Small intestine (tissue), 7 donors: ENCODE measurements around the gene KNCN. TPM values are rescaled to one million over a fixed set of nuclear protein-coding genes. Genes with fewer than 3 reads are reported as not detected.

Experiments
- DNase-seq, 2 donors: peaks; one replicate each; pipeline versions ENCODE4 v3.0.0 to v3.0.0-alpha.2; 2013
- FAIRE-seq: peaks from 2 replicates; lab custom pipeline; 2012; peaks lifted over from hg19 to GRCh38; lab: Jason Lieb, UNC
- H3K27ac ChIP-seq, 3 donors: one replicate each; pipeline ENCODE4 v1.5.1; 2013; ENCODE audit warnings: low read length in 2 of 3, mild to moderate bottlenecking in 2 of 3, control low read depth in 1 of 3, inconsistent platforms in 1 of 3, low read depth in 1 of 3, moderate library complexity in 1 of 3
- H3K27me3 ChIP-seq, 3 donors: one replicate each; pipeline ENCODE4 v1.6.1; 2013; ENCODE audit warnings: low read length in 3 of 3, inconsistent platforms in 1 of 3; ENCODE audit not compliant: control insufficient read depth in 3 of 3, insufficient read depth in 3 of 3
- H3K36me3 ChIP-seq, 3 donors: one replicate each; pipeline ENCODE4 v1.6.1; 2013; ENCODE audit warnings: low read length in 3 of 3, inconsistent platforms in 1 of 3, low read depth in 1 of 3, mild to moderate bottlenecking in 1 of 3, moderate library complexity in 1 of 3; ENCODE audit not compliant: control insufficient read depth in 3 of 3, insufficient read depth in 2 of 3
- H3K4me1 ChIP-seq, 3 donors: one replicate each; pipeline ENCODE4 v1.6.1; 2013; ENCODE audit warnings: low read length in 2 of 3, inconsistent platforms in 1 of 3, low read depth in 1 of 3, mild to moderate bottlenecking in 1 of 3, moderate library complexity in 1 of 3; ENCODE audit not compliant: control insufficient read depth in 3 of 3, insufficient read depth in 2 of 3
- H3K4me3 ChIP-seq, 3 donors: one replicate each; pipeline ENCODE4 v1.5.1; 2013; ENCODE audit warnings: low read length in 3 of 3, control low read depth in 1 of 3, inconsistent platforms in 1 of 3, low read depth in 1 of 3, mild to moderate bottlenecking in 1 of 3, moderate library complexity in 1 of 3
- H3K9me3 ChIP-seq, 2 donors: one replicate each; pipeline ENCODE4 v1.6.1; 2013; ENCODE audit warnings: low read depth in 1 of 2, low read length in 1 of 2; ENCODE audit not compliant: control insufficient read depth in 2 of 2, insufficient read depth in 1 of 2
- WGBS, 3 donors: extraction: QIAGEN DNeasy Blood & Tissue Kit; methylation state at CpG; one replicate each; pipeline ENCODE4 v1.1.7; 2013; 5-methylcytosine and 5-hydroxymethylcytosine counted together
- polyA plus RNA-seq, 4 donors: library from polyadenylated mRNA; stranded (reverse) in 3 of 4; unstranded in 1 of 4; fragments of 200-250 nt in 3 of 4; fragments of 120-200 nt in 1 of 4; gene quantifications; one replicate each; pipeline versions ENCODE4 v1.2.1 to v1.2.3, GENCODE V29; 2013
- donor health status: healthy with polysubstance abuse.
- donor health status: control.
- donor health status: control.
- donor health status: Bipolar disorder and iron deficiency.
- donor health status: healthy.

The KNCN gene
- polyA plus RNA-seq, 4 donors, result not detected

DNA sequence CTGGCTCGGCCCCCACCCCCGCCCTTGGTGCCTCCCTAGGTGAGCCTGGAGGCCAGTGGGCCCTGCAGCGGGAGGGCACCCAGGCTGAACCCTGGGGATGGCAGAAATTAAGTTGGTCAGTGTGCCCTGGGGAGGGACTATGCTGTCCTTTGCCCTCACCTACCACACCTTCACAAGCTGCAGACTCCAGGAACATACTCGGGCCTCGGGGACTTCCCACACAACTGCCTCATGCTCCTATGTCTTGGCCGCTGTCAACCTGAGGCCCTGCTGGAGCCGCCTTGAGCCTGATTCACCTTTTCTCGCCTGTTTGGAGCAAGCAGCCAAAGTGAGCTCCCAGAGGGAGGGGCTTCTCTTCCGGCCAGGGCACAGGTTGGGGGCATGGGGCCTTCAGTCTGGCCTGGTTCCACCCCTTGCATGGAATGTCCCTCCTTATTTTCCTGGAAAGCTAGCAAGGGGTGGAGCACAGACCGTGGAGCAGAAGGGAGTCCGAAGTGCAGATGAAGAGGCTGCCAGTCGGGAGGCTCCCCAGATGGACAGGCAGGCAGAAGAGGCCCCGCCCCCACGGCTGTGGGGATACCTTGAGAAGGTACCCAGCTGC lies 24.7 kb downstream of the KNCN start:
- Histone ChIP-seq H3K27ac (no peak overlapping the region), H3K36me3 (no peaks in the 10 kb centered on the region), H3K9me3 (no peaks in the 10 kb centered on the region), H3K4me3 (no peak overlapping the region), H3K4me1 (peaks cover 0 to 12% (median 8%) of the 10 kb centered on the region in 3 donors), H3K27me3 (peaks cover 0 to 79% (median 8%) of the 10 kb centered on the region in 3 donors)
- FAIRE-seq, result no peak
- peak; percentile 45 to 73 for DNase-seq
- WGBS, 3 donors, result 19 to 34% (median 28%) methylated on average over 13 to 14 of the region's 14 CpGs

DNA sequence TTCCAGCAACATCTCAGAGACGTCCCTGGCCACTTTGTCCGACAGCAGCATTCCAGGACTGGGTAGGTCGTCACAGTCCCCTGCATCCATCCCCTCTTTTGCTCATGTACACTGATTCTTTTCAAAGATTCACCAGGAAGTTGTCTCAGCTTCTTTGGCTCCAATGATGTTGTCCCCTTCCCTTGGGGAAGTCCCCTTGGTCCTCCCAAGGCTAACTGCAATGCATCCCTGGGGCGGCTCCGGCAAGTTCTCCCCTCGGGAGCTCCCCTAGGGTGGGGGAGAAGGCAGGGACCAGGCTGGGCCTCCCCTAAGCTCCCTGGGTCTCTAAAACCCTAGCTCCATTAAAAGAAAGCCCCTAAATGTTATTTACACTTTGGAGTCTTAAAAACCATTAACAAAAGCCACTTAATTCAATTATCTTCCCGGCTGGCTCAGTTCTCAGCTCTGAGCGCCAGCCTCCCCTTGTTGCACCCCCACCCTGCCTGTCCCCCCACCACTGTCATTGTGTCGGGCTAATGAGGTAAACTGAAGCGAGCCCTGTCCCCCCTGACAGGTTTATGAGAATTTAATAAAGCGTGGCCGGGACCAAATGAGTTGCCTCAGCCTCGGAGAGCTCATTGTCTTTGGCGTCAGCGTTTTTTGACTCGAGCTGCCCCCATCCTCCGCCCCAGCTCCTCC lies 25.3 kb downstream of the KNCN start:
- Histone ChIP-seq H3K9me3 (no peaks in the 10 kb centered on the region), H3K4me1 (peaks cover 0 to 12% (median 8%) of the 10 kb centered on the region in 3 donors), H3K27me3 (peaks cover 0 to 74% (median 7%) of the 10 kb centered on the region in 3 donors), H3K27ac (no peak overlapping the region), H3K4me3 (no peak overlapping the region), H3K36me3 (no peaks in the 10 kb centered on the region)
- 39 to 61% (median 59%) methylated on average over 17 of the region's 17 CpGs for WGBS, 3 donors
- FAIRE-seq (no peak), DNase-seq (no peak)

DNA sequence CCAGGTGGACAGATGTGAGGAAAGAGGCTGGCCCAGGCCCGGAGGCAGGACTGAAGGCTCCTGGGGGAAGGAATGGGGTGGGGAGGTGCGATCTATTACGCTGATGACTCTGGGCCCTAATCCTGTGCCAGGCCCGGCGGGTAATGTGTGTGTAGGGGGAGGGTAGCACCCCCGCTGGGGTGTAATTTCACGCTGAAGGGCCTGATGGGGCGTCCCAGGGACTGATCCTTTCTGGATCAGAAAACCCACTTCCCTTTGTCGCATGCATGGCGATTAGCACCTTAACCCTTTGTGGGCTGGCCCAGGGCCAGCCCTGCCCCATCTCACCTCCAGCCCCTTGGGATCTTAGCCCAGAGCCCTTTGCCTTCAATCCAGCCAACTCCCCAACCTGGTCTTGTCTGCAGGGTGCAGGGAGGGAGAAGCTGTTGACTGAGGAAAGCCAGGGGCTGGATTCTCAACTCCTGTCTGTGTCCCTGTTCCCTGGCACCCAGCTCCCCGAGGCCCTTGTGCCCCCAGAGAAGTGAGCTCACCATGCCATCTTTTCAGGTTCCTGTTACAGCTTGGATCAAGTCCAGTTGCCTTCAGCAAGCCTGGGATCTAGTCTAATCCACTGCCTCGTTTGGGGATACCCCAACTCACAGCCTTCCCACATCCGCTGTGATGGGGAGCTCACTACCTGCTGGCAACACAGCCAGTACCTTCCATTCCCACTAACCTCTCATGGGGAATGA lies 26.0 kb downstream of the KNCN start:
- no peaks in the 10 kb centered on the region for H3K36me3 ChIP-seq
- peaks cover 0 to 67% (median 7%) of the 10 kb centered on the region in 3 donors for H3K27me3 ChIP-seq
- WGBS, 3 donors, result 50 to 81% (median 71%) methylated on average over 13 of the region's 13 CpGs
- FAIRE-seq (no peak), DNase-seq (no peak)
- no peaks in the 10 kb centered on the region for H3K9me3 ChIP-seq
- H3K4me3 ChIP-seq, result no peak overlapping the region
- H3K27ac ChIP-seq, result no peak overlapping the region
- peaks cover 0 to 12% (median 8%) of the 10 kb centered on the region in 3 donors for H3K4me1 ChIP-seq

- H3K4me3 ChIP-seq, result no peak overlapping the region
- DNase-seq (no peak), FAIRE-seq (no peak)
- 79 to 91% (median 88%) methylated on average over 5 of the region's 5 CpGs for WGBS, 3 donors
- H3K36me3 ChIP-seq, result no peaks in the 10 kb centered on the region
- peaks cover 0 to 12% (median 8%) of the 10 kb centered on the region in 3 donors for H3K4me1 ChIP-seq
- H3K27ac ChIP-seq, result no peak overlapping the region
- H3K9me3 ChIP-seq, result no peaks in the 10 kb centered on the region
- H3K27me3 ChIP-seq, result peaks cover 0 to 63% (median 7%) of the 10 kb centered on the region in 3 donors
Measured at GRCh38 chr1:46524843-46525242, 26.6 kb downstream of the KNCN start.

DNA sequence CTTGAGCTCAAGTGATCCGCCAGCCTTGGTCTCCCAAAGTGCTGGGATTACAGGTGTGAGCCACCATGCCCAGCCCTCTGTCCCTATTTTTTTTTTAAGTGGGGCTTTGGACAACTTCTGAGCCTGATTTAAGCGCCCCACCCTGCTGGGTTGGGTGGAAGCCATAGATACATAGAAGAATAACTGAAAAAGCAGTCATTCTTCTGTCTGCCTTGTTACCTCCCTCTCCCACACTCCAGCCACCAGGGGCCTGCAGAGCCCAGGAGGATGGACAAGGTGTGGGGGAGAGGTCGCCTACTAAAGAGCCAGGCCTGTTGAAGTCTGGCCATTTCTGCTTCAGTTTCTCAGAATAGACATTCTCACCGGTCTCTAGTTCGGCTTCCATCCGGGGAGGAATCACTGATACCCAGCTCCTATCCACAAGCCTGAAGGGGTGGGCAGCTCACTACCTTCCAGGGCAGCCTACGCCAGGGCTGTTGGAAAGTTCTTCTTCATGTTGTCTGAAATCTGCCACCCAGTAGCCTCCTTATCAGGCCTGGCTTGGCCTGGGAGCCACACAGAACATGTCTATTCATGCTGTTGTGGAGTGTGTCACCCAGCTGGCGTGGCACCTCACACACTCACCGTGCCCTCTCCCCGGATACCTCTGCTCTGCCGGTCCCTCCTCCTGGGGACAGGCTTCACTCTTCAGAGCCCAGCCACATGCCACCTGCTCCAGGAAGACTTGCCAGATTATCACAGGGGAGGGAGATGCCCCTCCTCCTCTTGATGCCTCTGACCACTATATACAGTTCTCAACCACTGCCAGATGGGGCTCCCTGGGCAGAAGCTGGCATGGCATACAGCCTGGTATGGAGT lies 27.7 kb downstream of the KNCN start:
- Histone ChIP-seq H3K36me3 (no peaks in the 10 kb centered on the region), H3K4me1 (peaks cover 0 to 12% (median 8%) of the 10 kb centered on the region in 3 donors), H3K9me3 (no peaks in the 10 kb centered on the region), H3K27me3 (peaks cover 0 to 57% (median 4%) of the 10 kb centered on the region in 3 donors), H3K27ac (no peak overlapping the region), H3K4me3 (no peak overlapping the region)
- FAIRE-seq (no peak), DNase-seq (no peak)
- WGBS, 3 donors, result 66 to 75% (median 73%) methylated on average over 10 to 11 of the region's 11 CpGs

- no peak for FAIRE-seq
- WGBS, 3 donors, result 64 to 88% (median 82%) methylated on average over 13 of the region's 13 CpGs
- no peak overlapping the region for H3K4me3 ChIP-seq
- H3K4me1 ChIP-seq, result peaks cover 0 to 17% (median 8%) of the 10 kb centered on the region in 3 donors
- peaks cover 0 to 50% (median 4%) of the 10 kb centered on the region in 3 donors for H3K27me3 ChIP-seq
- no peak for DNase-seq
- H3K9me3 ChIP-seq, result no peaks in the 10 kb centered on the region
- H3K27ac ChIP-seq, result no peak overlapping the region
- H3K36me3 ChIP-seq, result no peaks in the 10 kb centered on the region
Measured at GRCh38 chr1:46522969-46523320, 28.5 kb downstream of the KNCN start.

DNA sequence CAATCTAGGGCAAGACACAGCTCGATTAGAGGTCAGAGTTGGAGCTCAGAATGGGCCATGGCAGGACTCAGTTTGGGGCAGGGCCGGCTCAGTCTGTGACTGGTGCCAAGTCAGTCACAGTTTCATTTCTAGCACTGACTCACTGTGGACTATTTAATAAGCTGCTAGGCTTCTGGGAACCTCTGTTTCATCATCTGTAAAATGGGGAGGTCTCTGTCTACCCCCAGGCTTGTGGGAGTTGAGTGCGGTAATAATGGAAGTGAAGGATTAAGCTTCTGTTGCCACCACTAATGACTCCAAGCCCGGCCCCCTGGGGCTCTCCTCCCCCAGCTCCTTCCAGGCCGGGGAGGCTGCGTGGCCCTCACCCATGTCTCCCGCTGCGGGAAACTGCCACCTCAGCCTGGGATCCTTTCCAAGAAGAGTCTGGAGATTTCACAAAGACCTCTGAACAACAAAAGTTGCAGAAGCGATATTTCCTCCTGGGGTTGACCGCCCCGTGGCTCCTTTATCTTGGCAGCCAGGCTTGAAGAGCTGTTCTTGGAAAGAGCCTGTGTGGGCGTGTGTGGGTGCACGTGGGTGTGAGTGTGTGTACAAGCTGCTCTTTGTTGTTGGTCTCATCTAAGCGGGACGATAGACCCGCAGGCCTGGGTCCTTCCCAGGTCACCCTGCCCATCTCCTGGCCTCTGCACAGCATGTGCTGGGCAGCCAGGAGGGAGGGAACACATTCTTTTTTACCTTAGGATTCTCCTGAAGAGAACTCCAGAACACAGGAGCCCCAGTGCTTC lies 29.1 kb downstream of the KNCN start:
- DNase-seq, result peak in 1 of 2 donors; percentile 37
- Histone ChIP-seq H3K36me3 (no peaks in the 10 kb centered on the region), H3K9me3 (no peaks in the 10 kb centered on the region), H3K27ac (peak overlapping the region in 1 of 3 donors; percentile 27), H3K4me1 (peaks cover 0 to 18% (median 8%) of the 10 kb centered on the region in 3 donors), H3K27me3 (peaks cover 0 to 48% (median 4%) of the 10 kb centered on the region in 3 donors), H3K4me3 (no peak overlapping the region)
- WGBS, 3 donors, result 5 to 15% (median 5%) methylated on average over 16 of the region's 16 CpGs
- no peak for FAIRE-seq
